HuH-7.5 (cell line): ENCODE measurements around the gene SSBP2.

Experiments
- DNase-seq: peaks from one replicate; pipeline ENCODE4 v3.0.0; 2011; ENCODE audit warnings: low spot score

Gene SSBP2

DNA sequence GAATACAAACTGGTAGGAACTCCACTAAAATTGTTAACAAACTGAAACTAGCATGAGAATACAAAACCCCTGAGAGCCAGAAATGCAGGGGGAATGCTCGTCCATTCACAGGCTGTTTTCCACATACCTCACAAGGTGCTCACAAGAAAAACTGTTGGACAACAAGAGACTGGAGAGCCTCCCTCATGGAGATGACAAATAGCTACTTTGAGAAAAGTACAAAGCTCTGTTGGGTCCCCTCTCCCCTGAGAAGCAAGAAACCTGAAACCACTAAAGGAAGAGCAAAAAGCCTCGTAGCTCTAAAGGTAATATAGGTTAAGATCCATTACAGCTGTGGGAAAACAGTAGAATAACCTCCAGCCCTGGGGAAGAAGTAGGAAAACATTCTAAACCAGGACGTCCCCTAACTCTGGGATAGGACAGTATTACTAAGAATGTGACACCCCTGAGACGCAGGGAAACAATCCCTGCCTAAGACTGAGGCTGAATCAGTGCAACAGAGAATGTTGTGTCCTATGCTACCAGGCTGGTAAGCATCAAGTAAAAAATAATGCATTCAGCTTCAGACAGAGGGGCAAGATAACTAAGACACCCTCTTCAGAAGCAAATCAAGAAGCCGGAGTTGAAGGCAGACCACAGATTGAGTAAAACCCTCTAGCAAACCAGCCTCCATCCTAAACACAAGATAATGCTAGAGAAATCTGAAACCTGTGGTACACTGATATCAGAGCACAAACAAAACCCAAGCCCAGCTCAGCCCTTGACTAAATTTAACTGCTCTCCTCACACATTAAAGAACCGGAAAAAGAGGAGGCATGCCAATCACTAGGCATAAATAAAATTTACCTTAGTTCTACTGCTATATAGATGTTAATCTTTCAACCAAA, 160.2 kb downstream of the SSBP2 start:
- no peak for DNase-seq

DNA sequence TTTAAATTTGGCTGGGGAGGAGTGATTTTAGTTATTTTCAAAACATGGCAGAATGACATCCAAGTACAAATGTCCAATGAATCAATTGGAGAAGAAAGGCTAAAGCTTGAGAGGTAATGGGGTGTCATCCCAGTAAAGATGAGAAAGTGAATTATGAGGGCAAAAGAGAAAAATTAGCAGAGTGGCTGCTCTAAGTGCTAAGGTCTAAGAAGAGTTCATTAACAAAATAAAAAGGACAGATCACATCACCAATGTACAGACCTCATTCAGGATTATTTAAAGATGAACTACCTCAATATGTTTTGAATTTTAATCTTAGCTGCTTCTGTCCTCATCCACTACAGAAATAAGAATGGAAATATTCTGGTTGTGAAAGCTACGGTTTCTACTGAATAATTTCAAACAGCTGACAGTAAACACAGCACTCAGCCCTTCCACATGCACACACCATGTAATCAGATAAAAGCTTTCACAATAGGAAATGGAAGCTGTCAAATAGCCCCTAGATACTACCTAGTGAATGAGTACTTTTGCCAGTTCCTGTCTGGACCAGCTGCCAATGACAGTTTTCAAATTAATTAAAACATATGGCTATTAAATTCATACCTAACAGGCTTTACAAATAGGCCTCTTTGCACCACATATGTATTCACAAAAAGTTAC, 171.5 kb downstream of the SSBP2 start:
- DNase-seq = no peak

GRCh38 chr5:81577091-81577490, 173.8 kb downstream of the SSBP2 start:
- no peak for DNase-seq

DNA sequence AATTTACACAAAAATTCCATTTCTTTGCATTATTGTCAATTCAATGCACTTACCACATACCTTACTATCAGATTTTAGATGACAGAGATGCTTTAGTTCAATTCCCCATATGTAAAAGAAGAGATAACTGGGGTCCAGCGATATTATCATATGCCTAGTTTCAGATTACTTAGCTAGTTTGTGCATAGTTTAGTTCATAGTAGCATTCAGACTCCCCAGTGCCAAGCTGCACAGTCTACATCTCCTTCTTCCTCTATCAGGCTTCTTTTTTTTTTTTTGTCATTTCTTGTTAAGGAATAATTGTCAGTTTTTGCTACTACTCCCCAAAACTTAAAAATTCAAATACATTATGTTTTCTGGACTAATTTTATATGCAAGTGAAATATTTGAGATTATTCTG, 175.0 kb downstream of the SSBP2 start:
- DNase-seq = no peak

DNA sequence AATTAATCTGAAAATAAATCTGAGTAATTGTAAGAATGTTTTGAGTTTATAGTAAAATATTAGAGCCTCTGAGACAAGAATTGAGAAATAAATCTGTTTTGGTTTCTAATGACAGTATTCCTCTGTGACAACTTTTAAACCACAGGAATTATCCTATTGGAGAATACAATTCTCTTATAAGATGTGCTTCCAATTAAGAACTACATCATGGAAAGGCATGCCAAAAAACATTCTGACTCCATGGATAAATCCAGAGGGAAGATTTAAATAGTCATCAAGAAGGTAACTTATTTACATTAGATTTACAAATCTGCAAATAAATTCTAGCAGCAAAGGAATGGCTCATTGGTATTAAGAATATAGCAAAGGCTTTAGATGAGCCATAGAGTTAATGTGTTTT, 178.7 kb downstream of the SSBP2 start:
- DNase-seq = no peak

- no peak for DNase-seq
Observed at GRCh38 chr5:81558188-81558587, 192.7 kb downstream of the SSBP2 start.

- DNase-seq = no peak
Observed at GRCh38 chr5:81556809-81557208, 194.1 kb downstream of the SSBP2 start.

GRCh38 chr5:81555865-81556264, 195.0 kb downstream of the SSBP2 start:
- DNase-seq = no peak

- no peak for DNase-seq
Observed at GRCh38 chr5:81554647-81555046, 196.2 kb downstream of the SSBP2 start.

DNA sequence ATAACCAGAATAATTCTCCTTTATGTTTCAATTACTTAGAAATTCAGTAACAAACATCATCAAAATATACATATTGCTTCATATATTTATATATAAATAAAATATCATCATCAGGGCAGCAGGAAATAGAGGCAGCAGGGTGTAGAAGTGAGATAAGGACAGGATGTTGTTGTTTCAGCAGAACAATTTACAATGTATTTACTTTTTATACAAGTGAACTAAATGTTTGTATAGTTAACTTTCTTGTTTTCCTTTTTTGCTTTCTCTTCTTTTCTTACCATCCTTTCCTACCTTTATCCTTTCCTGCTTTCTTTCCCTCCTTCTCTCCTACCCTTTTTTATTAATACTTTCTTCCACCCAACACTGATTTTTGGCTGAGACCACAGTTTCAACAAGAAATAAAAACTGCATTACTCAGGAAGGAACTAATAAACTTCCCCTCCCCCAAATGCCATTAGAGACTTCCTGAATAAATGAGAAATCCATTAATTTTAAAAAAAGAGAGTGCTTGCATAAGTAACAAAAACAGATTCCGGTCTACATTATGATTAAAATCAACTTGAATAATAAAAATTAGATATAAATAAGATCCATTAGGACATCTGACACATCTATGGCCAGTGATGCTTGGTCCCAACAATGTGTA, 197.2 kb downstream of the SSBP2 start:
- no peak for DNase-seq

DNA sequence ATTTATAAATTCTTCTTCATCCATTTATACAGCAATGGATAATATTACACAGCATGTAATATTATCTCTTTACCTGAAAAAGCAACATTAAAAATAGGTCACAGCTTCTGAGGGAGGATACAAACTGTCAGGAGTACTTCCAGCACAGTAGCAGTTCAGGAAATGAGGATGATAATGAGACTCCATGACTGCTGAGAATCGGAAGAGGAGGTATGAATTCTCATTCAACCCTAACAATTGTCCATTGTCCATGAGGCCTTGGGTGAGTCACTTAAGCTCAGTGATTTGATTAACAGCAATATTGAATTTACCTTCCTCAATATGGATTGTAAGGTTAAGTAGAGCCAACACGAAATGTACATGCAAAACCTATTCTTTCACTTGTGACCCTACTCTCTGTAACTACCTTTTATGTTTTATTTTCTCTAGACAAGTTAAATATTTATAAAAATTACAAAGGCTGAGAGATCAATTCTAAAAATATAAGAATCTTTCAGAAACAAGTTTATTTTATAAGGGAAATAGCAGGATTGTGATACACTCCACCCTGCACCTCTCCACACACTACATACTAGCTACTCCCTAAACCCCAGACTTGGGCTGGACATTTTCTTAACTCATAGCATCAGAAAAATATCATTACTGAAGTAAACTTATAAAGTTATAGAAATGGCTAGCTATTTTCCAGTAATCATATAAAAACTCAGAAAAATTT, 197.9 kb downstream of the SSBP2 start:
- no peak for DNase-seq

GRCh38 chr5:81549123-81549522, 201.8 kb downstream of the SSBP2 start:
- DNase-seq = no peak

DNA sequence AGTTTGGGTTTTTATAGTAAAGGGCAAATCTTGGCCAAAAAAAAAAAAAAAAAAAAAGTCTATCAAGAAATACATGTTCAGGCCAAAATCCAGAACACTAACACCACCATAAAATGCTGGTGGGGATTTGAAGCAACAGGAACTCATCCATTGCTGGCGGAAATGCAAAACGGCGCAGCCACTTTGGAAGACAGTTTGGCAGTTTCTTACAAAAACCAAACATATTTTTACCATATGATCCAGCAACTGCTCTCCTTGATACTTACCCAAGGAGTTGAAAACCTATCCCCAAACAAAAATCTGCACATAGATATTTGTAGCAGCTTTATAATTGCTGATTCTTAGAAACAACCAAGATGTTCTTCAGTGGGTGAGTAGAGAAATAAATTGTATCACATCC, 203.9 kb downstream of the SSBP2 start:
- no peak for DNase-seq

DNA sequence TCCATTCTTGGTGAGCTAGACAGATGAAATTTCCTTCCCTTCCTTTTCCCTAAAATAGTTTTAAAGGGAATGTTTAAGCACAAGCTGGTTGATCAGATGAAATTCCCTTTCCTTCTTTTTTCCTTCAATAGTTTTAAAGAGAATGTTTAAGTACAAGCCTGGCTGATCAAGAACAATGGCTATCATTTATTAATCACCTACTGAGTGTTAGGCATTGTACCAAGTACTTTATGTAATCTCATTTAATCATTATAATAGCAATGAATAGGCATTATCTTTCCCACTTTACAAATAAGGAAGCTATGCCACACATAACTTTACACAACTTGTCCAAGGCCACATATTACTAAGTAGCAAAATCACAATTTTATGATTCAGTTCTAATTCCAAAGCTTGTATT, 205.0 kb downstream of the SSBP2 start:
- DNase-seq = no peak

GRCh38 chr5:81544351-81545018, 206.4 kb downstream of the SSBP2 start:
- DNase-seq = no peak

DNA sequence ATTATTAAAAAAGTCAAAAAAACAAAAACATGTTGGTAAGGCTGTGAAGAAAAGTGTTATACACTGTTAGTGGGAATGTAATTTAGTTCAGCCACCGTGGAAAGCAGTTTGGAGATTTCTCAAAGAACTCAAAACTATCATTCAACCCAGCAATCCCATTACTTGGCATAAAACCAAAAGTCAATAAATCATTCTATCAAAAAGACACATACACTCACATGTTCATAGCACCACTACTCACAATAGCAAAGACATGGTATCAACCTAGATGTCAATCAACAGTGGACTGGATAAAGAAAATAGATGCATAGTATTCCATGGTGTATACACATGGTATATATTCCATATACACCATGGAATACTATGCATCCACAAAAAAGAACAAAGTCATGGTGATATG, 208.7 kb downstream of the SSBP2 start:
- DNase-seq = no peak

DNA sequence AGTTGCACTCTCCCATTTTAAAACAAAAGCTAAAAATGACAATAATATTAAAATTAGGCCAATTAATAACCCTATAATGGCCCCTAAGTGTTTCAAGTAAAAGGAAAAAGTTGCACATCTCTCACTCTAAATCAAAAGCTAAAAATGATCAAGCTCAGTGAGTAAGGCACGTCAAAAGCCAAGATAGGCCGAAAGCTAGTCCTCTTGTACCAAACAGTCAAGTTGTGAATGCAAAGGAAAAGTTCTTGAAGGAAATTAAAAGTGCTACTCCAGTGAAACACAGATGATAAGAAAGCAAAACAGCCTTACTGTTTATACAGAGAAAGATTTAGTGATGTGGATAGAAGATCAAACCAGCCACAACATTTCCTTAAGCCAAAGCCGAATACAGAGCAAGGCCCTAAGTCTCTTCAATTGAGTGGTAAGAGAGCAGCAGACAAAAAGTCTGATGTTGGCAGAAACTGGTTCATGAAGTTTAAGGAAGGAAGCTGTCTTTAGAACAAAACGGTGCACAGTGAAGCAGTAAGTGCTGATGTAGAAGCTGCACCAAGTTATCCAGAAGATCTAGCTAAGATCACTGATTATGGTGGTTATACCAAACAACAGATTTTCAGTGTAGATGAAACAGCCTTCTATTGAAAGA, 212.9 kb downstream of the SSBP2 start:
- DNase-seq = no peak

GRCh38 chr5:81534441-81534840, 216.5 kb downstream of the SSBP2 start:
- DNase-seq = no peak

GRCh38 chr5:81533629-81534405, 217.1 kb downstream of the SSBP2 start:
- peak; percentile 6 for DNase-seq

DNA sequence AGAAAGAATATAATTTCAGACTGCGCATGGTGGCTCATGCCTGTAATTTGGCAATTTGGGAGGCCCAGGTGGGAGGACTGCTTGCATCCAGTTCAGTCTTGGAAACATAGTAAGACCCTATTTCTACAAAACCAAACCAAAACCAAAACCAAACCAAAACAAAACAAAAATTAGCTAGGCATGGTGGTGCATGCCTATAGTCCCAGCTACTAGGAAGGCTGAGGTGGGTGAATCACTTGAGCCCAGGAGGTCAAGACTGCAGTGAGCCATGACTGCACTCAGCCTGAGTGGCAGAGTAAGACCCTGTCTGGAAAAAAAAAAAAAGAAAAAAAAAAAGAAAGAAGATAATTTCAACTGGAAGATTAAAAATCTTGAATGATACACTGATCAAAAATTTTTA, 220.0 kb downstream of the SSBP2 start:
- no peak for DNase-seq

DNA sequence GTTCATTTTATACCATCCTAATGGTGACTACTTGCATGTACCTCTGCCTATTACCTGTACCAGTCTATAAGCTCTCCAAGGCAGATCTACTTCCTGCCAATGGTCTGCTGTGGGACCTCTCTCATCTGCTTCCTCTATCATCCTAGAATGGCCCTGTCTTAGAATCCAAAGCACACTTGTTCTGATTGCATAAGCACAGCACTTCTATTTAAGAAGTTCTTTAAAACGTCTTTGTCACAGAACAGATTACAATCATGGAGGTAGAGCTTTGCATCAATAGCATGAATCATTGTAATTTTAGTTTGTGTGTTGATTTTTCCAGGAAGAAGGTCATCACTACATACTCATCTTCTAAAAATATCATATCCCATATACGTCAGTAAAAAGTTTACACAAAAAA, 225.2 kb downstream of the SSBP2 start:
- DNase-seq = no peak
